VCaP (cell line): ENCODE results near the gene SHISA5.

Source experiments
- H3K27ac ChIP-seq: fragments of 450-650 bp; 2 replicates; pipeline ENCODE4 v1.5.1; 2017
- CTCF ChIP-seq: fragments of 450-650 bp; conservative IDR thresholded peaks from 2 replicates; pipeline ENCODE4 v1.5.1; 2017; ENCODE audit warnings: mild to moderate bottlenecking, moderate library complexity

The SHISA5 gene

DNA sequence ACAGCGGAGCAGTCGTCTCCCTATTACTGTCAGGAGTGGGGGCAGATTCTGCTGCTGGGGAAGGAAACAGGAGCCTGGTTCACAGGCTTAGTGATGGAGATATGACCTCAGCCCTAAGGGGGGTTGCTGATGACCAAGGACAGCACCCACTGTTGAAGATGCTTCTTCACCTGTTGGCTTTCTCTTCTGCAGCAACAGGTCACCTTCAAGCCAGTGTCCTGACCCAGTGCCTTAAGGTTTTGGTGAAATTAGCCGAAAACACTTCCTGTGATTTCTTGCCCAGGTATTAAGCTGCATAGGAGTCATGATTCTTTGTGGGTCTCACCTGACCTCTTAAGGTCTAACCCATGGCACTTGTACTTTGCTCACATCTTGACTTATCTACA, 43.5 kb downstream of the SHISA5 start:
- no peak for TF ChIP-seq CTCF
- H3K27ac ChIP-seq, result no peak overlapping the region

DNA sequence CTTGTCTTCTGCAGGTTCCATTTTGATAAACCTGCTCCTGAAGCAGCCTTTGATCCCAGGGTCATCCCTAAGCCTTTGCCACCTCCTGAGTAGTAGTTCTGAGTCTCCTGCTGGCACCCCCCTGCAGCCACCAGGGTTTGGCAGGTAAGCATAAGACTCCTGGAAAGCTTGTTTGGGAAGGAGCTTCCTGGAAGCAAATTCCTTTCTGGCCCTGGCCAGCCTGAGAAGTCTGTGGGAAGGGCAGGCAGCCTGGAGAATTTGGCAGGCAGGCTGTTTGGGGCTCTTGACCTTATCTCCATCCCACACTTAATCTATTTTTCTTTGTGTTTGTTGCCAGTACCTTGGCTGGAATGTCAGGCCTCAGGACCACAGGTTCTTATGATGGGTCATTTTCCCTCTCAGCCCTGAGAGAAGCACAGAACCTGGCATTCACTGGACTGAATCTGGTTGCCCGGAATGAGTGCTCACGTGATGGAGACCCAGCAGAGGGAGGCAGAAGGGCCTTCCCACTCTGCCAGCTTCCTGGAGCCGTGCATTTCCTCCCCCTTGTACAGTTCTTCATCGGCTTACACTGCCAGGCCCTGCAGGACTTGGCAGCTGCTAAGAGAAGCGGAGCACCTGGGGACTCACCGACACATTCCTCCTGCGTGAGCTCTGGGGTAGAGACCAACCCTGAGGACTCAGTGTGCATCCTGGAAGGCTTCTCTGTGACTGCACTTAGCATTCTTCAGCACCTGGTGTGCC, 44.0 kb downstream of the SHISA5 start:
- no peak for TF ChIP-seq CTCF
- no peak overlapping the region for H3K27ac ChIP-seq

DNA sequence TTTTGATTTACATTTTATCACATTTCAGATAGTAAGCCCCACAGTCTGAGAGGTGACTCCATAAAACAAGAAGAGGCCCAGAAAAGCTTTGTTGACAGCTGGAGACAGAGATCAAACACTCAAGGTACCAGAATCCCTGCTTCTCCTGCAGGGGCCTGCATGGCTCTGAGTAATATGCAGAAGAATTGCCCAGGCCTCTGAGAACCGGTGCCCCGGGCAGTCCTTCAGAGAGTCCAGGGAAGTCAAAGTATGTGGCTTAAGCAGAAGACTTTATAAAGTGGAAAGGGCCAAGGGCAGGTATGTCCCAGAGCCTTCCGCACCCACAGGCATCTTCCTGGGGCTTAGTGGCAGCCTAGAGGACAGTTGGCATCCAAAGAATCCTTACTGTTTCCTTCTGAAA, 44.6 kb downstream of the SHISA5 start:
- no peak overlapping the region for H3K27ac ChIP-seq
- TF ChIP-seq CTCF, result no peak

DNA sequence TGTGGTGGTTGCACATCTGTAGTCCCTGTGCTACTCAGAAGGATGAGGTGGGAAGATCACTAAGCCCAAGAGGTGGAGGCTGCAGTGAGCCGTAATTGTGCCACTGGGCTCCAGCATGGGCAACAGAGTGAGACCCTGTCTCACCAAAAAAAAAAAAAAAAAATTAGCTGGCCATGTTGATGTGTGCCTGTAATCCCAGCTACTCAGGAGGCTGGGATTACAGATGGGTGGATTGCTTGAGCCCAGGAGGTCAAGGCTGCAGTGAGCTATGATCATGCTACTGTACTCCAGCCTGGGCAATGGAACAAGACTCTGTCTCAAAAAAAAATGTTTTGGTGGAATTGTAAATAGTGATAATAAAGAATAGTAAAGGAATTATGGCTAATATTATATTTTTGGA, 47.5 kb downstream of the SHISA5 start:
- no peak overlapping the region for H3K27ac ChIP-seq
- no peak for TF ChIP-seq CTCF

DNA sequence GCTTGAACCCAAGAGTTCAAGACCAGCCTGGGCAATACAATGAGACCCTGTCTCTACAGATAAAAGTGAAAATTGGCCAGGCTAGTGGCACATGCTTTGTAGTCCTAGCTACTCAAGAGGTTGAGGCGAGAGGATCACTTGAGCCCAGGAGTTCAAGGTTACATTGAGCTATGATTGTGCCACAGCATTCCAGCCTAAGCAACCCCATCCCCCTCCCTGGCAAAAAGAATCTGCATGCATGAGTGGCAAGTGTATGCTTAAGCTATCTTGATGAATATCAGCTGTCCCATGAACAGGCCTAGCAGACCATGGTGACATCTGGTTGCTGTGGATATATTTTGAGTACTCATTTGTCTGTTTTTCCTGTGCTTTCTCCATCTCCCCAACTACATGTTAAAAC, 52.7 kb downstream of the SHISA5 start:
- no peak for TF ChIP-seq CTCF
- H3K27ac ChIP-seq, result no peak overlapping the region

DNA sequence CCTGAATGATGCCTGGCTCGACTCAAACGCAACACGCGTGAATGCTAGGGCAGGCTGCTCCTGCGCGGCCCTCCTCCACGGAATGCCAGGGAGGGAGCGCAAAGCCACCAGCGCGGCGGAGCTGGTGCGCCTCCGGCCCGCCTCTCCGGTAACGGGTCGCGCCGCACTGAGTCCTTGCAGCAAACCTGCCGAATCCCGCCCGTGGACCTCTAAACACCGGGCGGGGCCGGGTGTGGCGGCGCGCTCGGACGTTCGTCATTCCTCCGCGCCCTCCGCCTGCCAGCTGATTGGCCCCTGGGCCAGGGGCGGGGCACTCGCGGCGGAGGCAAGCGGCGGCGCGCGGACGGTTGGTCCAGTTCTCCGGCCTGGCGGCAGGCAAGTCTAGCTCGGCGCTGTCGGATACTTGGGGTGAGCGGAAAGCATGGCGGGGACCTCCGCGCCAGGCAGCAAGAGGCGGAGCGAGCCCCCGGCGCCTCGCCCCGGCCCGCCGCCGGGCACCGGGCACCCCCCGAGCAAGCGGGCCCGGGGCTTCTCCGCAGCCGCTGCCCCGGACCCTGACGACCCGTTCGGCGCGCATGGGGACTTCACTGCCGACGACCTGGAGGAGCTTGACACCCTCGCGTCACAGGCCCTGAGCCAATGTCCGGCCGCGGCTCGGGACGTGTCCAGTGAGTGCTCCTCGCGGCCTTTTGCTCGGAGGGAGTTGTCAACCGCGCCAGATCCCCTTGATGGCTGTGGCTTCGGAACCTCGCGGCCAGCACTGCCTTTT, 57.4 kb downstream of the SHISA5 start, which contains the start of gene ATRIP:
TSS of gene ATRIP (plus strand) at position 313 of the 769 bp plus-strand sequence. CDS start at position 422, 109 bp downstream.
- TF ChIP-seq CTCF, result no peak
- H3K27ac ChIP-seq, result peak within 1 kb of the TSS; percentile 89

- no peak for TF ChIP-seq CTCF
- peak overlapping the region; percentile 89 for H3K27ac ChIP-seq
Measured at GRCh38 chr3:48446043-48446424, 57.9 kb downstream of the SHISA5 start.
